Mesendoderm (in vitro differentiated cells): ENCODE data around the gene ARHGAP28. TPM values are rescaled to one million over a fixed set of nuclear protein-coding genes. Genes with fewer than 3 reads are reported as not detected.

Experiments
- DNase-seq: peaks from one replicate; pipeline ENCODE4 v3.0.0; 2013
- H2AK5ac ChIP-seq: 2 replicates; pipeline ENCODE4 v1.6.1; 2013; ENCODE audit warnings: low read length, inconsistent platforms
- H2BK120ac ChIP-seq: 2 replicates; pipeline ENCODE4 v1.6.1; 2013; ENCODE audit warnings: low read depth, mild to moderate bottlenecking, low read length, moderate library complexity, mixed read lengths
- H2BK15ac ChIP-seq: replicated peaks from 2 replicates; pipeline ENCODE4 v1.6.1; 2013; ENCODE audit warnings: low read depth, mild to moderate bottlenecking, moderate library complexity
- H2BK5ac ChIP-seq: 2 replicates; pipeline ENCODE4 v1.6.1; 2013; ENCODE audit warnings: low read length, inconsistent platforms
- H3K18ac ChIP-seq: 2 replicates; pipeline ENCODE4 v1.6.1; 2013; ENCODE audit warnings: mild to moderate bottlenecking, low read length, mixed read lengths
- H3K23ac ChIP-seq: one replicate; pipeline ENCODE4 v1.6.1; 2013; ENCODE audit warnings: low read length
- H3K27ac ChIP-seq: 2 replicates; pipeline ENCODE4 v1.5.1; 2013; ENCODE audit warnings: low read depth, mild to moderate bottlenecking, inconsistent platforms, low read length, moderate library complexity
- H3K27me3 ChIP-seq: 2 replicates; pipeline ENCODE4 v1.6.1; 2013; ENCODE audit warnings: low read length, control low read depth, mild to moderate bottlenecking, inconsistent platforms; ENCODE audit not compliant: insufficient read depth, poor library complexity
- H3K36me3 ChIP-seq: 2 replicates; pipeline ENCODE4 v1.6.1; 2013; ENCODE audit warnings: low read length, inconsistent platforms; ENCODE audit not compliant: control insufficient read depth, insufficient read depth
- H3K4ac ChIP-seq: one replicate; pipeline ENCODE4 v1.6.1; 2013; ENCODE audit warnings: low read depth, mild to moderate bottlenecking, low read length, moderate library complexity
- H3K4me1 ChIP-seq: 2 replicates; pipeline ENCODE4 v1.6.1; 2013; ENCODE audit warnings: low read depth, low read length, inconsistent platforms; ENCODE audit not compliant: control insufficient read depth
- H3K4me2 ChIP-seq: 2 replicates; pipeline ENCODE4 v1.6.1; 2013; ENCODE audit warnings: low read length
- H3K4me3 ChIP-seq: 2 replicates; pipeline ENCODE4 v1.5.1; 2013; ENCODE audit warnings: mild to moderate bottlenecking, low read length
- H3K56ac ChIP-seq: one replicate; pipeline ENCODE4 v1.6.1; 2013; ENCODE audit warnings: low read length
- H3K79me1 ChIP-seq: 2 replicates; pipeline ENCODE4 v1.6.1; 2013; ENCODE audit warnings: low read length, inconsistent platforms
- H3K79me2 ChIP-seq: 2 replicates; pipeline ENCODE4 v1.6.1; 2013; ENCODE audit warnings: mild to moderate bottlenecking, low read length; ENCODE audit not compliant: control insufficient read depth, insufficient read depth
- H3K9ac ChIP-seq: 2 replicates; pipeline ENCODE4 v1.6.1; 2013; ENCODE audit warnings: low read length, inconsistent platforms
- H4K5ac ChIP-seq: one replicate; pipeline ENCODE4 v1.6.1; 2013; ENCODE audit warnings: low read length
- H4K8ac ChIP-seq: one replicate; pipeline ENCODE4 v1.6.1; 2013; ENCODE audit warnings: low read depth, mild to moderate bottlenecking, control low read depth, low read length, moderate library complexity
- WGBS: extraction: QIAGEN DNeasy Blood & Tissue Kit; methylation state at CpG from one replicate; pipeline ENCODE4 v1.1.7; 2013; ENCODE audit warnings: low lambda C conversion rate, missing lambda C conversion rate; ENCODE audit not compliant: insufficient coverage; ENCODE audit errors: extremely low coverage; 5-methylcytosine and 5-hydroxymethylcytosine counted together
- small RNA-seq: library from polyadenylated mRNA; stranded (forward); fragments of <200 nt; extraction: miRNeasy Mini kit (QIAGEN cat#:217004); gene quantifications from one replicate; pipeline ENCODE3, GENCODE V24; 2013; ENCODE audit not compliant: insufficient read depth

Gene ARHGAP28

GRCh38 chr18:6962571-6963451, 233.3 kb downstream of the ARHGAP28 start:
- Histone ChIP-seq H3K9ac (no peak overlapping the region), H2BK5ac (no peak overlapping the region), H4K5ac (no peak overlapping the region), H3K27ac (no peak overlapping the region), H2BK120ac (no peak overlapping the region), H2BK15ac (no peak overlapping the region), H3K18ac (no peak overlapping the region), H3K4me1 (no peaks in the 10 kb centered on the region), H4K8ac (no peak overlapping the region), H3K4ac (no peak overlapping the region), H3K79me2 (no peaks in the 10 kb centered on the region), H2AK5ac (no peak overlapping the region), H3K4me2 (no peak overlapping the region), H3K27me3 (no peaks in the 10 kb centered on the region), H3K56ac (no peak overlapping the region), H3K4me3 (no peak overlapping the region), H3K36me3 (peaks cover 11% of the 10 kb centered on the region), H3K23ac (no peak overlapping the region), H3K79me1 (no peaks in the 10 kb centered on the region)
- WGBS, result no CpG with 5 or more reads among the region's 9 CpGs
- no peak for DNase-seq

- Histone ChIP-seq H3K27ac (no peak overlapping the region), H3K4me1 (no peaks in the 10 kb centered on the region), H2BK120ac (no peak overlapping the region), H3K4ac (no peak overlapping the region), H2BK15ac (no peak overlapping the region), H3K23ac (no peak overlapping the region), H3K36me3 (peaks cover 8% of the 10 kb centered on the region), H4K8ac (no peak overlapping the region), H2AK5ac (no peak overlapping the region), H3K4me2 (no peak overlapping the region), H3K4me3 (no peak overlapping the region), H3K79me1 (no peaks in the 10 kb centered on the region), H3K79me2 (no peaks in the 10 kb centered on the region), H2BK5ac (no peak overlapping the region), H4K5ac (no peak overlapping the region), H3K9ac (no peak overlapping the region), H3K27me3 (no peaks in the 10 kb centered on the region), H3K56ac (no peak overlapping the region), H3K18ac (no peak overlapping the region)
- DNase-seq, result no peak
- WGBS, result no CpG with 5 or more reads among the region's 2 CpGs
Measured at GRCh38 chr18:6963452-6964097, 234.1 kb downstream of the ARHGAP28 start.

Small RNA genes within 50 kb of the gene (small RNA-seq; reads per million reads assigned to genes)
- gene RNU6-916P, result not detected
